HG03521 (cell line): ENCODE data around the gene TIAM2.
"Not testable (repeated sequence)": the region's sequence is repeated elsewhere in the genome, so short reads cannot be mapped to it uniquely, and the experiment has no call there.

ENCODE experiments used
- ATAC-seq: cut with Tn5 transposase; IDR thresholded peaks from one replicate; pipeline ENCODE4 v1.9.1; 2021; ENCODE audit warnings: mild to moderate bottlenecking, moderate library complexity; ENCODE audit not compliant: unreplicated experiment

Gene TIAM2

DNA sequence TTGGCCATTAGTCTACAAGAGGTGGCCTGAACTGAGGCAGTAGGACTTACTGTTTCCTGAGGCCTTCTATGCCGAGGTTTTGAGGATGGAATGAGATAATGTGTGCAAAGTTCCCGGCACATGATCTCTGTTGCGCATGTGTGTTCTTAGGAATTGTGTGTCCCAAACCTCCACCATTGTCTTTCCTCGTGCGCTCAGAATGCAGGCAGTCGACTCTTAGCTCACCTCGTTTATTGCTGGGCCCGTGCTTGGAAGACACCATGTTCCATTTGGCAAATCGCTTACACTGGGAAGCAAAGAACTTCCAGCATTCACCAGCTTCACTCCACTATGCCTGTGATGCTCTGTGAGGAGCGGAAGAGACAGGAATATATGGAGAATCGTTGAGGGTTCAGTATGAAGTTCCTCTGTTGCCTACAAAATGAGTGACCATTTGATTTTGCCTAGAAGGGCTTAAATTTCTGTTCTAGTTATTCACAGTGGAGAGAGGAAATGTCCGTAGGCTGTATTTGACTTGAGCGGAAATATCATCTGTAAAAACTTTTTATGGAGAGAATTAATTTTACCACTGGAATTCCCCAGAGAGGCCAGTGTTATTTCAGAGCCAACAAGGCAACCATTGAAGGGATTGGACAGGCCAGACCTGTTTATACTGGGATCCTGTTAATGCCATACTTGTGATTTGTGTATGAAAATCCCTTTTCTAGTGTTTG lies 193.0 kb downstream of the TIAM2 start:
- ATAC-seq, result no peak

DNA sequence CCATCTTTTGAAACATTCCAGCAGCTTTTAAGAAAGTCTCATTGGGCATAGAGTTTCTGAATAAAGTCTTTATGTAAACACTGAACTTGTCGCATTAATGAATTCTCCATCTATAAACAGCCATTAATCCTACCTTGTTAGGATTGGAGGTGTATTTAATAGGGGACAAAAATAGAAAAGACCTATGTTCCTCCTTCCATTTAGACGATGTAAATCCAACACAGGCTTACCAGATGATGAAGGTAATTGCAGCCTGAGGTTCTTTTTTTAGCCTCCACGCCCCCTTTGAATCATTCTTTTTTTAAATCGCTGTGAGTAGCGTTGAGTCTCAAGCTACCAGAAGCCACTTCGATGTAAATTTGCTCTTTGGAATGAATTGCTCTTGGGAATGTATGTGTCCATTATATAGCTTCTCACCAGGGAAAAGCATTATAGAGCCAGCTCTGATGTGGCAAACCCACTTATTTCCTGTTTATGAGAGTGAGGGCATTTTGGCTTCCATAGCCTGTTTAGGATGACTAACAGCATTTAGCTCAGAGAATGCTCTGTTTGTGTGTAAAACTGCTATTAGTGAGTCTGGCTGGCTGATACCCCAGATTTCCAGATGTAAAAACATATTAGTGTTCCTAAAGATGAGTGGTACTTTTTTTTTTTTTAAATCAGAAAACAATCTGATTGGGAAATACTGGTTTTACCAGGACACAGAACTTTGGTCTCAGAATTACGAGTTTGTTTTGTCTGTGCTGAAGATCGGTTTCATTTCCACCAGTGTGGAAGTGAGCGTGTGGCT lies 193.8 kb downstream of the TIAM2 start:
- ATAC-seq, result no peak

DNA sequence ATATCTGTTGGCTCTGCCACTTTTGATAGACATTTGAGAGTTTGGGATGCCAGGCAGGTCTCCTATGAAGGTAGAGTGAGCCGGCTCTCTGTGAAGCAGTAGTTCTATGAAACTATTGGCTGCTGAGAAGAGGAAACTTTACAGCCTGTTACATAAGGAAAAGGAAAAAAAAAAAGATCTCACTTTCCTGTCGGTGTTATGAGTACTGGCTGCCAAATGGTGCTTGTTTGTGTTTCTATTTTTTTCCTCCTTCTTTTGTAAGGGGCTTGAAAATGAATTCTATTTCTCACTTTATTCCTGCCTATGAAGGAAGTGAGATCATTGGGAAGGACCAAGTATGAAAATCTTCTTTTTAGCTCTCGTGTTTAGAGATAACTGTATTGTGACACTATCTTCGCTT lies 195.6 kb downstream of the TIAM2 start:
- no peak for ATAC-seq

DNA sequence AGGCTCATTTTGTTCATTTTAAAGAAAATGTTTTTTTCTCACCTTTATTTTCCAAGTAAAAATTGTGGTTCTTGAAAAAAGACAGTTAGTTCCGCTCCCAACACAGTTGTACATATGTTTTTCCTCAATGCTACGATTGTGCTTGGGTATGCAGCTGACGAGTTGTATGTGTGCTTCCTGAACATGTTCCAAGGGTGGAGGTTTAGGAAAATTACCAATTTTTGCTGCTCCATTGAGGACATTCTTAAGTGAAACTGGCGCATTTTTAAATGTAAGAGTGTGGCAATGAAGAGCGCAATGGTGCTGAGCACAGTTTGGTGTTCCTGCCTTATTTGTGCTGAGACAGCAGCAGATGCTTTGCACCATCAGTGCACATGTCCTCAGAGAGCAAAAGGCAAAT lies 198.4 kb downstream of the TIAM2 start:
- no peak for ATAC-seq

DNA sequence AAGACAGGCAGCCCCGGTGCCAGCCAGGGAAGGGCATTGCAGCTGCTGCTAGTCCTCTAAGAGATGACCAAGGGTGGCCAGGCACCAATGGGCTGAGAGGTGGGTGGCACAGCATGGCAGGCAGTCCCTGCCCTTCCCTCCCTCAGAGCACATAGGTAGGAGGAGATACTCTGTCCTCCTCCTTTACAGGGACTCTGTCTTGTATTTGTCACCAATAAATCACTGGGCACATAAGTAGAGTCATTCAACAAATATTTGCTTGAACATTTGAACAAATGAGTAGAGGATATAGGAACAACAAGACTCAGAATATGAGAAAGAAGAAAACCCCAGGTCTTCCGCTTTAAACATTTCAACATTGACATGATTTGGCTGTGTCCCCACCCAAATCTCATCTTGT lies 199.3 kb downstream of the TIAM2 start:
- ATAC-seq, result no peak

DNA sequence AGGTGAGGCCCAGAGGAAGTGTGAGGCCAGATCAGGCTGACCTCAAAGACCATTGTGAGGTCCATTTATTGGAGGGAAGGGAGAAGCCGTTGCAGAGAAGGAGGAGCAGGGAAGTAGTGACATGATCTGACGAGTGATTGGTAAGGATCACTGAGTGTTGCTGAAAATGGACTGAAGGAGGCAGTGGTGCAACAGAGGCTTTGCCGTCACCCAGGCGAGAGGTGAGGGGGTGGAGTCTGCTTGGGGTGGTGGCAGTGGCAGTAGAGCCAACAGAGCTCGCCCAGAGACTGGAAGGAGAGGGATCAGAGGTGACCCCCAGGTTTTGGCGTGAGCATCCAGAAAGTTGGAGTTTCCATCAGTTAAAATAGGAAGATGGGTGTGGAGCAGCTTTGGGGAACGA lies 200.8 kb downstream of the TIAM2 start:
- no peak for ATAC-seq

DNA sequence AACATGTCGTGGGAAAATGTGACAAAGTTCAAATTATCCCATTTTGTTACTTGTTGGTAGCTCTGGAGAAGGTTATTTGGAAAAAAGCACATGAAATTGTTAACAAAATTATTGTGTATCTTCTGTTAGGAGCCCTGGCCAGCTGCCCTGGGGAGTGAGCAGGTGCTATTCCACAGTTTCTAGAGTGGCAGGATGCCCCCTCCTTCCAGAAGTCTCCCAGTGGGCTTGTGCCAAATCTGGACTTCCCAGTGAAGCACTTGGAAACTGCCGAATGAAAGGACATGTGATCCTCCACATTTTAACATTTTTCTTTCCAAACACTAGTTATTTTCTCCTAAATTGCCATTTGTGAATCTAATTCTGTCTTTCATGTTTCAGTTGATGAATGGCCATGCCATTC lies 201.8 kb downstream of the TIAM2 start:
- ATAC-seq, result no peak

DNA sequence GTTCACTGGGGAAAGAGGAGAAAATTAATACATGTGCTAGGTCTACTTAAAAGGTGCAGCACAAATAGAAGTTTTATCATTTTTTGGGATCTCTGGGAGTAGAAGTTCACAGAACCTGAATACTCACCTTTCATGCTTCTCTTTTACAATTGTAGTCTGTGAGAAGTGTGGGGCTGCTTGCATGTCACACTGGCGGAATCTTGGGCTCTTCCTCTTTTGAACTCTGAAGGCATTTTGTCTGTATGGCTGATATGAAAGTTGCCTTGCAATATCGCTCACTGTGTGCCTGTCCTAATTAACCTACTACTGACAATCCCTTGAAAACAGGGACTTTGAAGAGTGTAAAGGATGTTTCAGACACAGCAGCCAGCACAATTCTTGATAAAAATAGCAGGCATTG lies 202.8 kb downstream of the TIAM2 start:
- no peak for ATAC-seq

DNA sequence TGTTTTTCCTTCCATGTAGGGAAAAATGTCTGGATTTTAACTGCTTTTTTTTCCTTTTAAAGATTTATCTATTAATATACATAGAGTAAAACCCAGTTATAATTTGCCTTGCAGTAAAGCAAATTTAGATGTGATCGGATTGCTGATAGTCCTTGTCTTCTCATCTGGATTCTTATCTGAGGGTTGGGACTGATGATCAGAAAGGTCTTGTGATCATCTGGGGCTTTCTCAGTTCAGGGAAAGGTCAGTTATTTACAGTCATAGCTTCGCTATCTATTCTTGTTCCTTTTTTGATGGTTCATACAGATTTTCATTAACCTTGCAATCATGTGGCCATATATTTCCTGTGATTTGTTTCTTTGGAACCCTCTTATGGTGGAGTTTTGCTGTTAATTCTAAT lies 204.9 kb downstream of the TIAM2 start:
- no peak for ATAC-seq

DNA sequence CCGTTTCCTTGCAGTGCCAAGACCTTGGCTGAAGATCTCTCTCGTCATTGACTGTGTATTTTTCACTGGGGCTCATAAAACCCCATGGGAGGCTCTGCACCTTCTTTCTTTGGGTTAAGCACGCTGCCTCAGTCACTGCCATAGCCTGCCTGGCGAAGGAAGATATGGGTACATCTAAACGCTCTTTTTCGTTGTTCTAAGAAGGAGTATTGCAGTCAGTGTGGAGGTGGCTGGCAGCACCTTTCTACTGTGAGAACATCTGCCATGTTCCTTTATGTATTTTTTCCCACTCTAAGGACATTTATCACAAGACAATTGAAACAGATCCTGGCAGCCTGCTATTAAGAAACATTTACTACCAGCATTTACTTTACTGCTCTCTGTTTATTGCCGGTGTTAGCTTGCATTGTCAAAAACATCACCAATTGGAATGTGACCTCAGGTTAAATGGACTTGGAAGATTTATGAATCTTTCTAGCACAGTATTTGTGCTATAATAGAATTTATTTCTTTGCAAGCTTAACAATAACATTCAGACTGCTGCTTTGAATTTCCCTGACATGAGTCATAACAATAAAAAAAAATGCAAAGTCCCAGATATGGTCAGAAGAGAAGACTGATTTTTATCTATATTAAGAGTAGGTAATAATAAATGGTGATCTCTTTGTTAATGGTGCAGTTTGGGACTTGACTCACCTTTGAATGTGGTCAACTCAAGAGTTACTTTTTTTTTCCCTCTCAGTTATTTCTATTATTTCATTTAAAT lies 206.5 kb downstream of the TIAM2 start:
- no peak for ATAC-seq

DNA sequence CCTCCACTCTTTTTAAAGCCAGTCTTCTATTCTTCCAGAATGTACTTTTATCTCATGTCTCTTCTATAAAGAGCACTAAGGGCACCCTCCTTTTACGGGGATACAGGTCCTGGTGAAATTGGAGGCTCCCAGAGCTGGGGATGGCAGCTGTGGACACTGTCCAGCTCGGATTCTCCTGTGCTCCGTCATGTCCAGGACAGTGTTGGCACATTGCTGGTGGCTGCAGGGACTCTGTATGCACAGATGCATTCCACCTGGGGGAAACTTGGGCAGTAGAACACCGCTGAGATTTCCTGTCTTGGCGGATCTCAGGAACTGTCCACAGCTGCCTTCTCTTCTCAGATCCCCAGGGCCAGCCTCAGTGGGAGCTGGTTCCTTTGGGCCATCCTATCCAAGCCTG lies 212.1 kb downstream of the TIAM2 start:
- ATAC-seq, result no peak

DNA sequence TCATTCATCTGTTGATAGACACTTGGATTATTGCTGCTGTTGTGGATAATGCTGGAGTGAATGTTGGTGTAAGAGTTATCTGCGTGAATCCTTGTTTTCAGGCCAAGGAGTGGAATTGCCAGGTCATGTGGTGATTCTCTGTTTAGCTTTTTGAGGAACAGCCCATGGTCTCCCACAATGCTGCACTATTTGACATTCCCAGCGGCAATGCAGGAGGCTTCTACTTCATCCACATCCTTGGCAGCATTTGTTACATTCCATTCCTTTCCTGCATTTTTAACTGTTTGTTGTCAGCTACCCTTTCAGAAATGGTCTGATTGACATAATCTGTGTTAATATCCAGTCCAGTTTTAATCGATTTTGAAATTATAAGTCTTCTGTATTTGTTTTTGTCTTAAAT lies 217.0 kb downstream of the TIAM2 start:
- no peak for ATAC-seq

DNA sequence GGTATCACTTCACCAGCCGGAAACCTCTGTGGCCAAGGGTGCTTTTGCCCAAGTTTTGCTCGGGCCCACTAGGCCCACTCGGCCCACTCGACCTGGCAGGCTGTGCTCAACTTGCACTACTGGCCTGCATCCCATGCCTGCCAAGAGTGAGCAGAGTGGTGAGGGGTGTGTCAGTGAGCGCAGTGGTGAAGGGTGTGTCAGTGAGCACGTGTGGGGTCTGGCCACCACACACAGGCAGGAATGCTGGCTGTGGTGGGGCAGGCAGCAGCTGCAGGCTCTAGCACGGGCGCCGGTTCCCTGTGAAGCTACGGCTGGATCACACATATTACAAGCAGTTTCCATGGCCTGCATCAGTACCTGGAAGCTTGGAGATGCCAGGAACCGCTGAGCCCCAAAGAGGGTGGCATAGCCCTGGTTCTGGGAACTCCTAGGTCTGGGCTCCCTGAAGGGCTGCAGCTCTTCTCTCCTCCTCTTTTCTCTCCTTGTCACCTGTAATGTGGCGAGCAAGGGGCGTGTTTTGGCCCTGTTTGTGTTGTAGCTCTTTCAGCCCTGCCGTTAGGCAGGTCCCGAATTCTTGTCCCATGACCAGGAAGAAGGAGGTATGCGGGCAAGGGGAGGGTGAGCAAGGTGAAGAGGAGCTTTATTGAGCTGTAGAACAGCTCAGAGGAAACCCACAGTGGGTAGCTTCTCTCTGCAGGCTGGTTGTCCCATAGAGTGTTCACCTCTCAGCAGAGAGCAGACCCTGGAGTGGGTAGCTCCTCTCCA lies 217.7 kb downstream of the TIAM2 start:
- no peak for ATAC-seq

DNA sequence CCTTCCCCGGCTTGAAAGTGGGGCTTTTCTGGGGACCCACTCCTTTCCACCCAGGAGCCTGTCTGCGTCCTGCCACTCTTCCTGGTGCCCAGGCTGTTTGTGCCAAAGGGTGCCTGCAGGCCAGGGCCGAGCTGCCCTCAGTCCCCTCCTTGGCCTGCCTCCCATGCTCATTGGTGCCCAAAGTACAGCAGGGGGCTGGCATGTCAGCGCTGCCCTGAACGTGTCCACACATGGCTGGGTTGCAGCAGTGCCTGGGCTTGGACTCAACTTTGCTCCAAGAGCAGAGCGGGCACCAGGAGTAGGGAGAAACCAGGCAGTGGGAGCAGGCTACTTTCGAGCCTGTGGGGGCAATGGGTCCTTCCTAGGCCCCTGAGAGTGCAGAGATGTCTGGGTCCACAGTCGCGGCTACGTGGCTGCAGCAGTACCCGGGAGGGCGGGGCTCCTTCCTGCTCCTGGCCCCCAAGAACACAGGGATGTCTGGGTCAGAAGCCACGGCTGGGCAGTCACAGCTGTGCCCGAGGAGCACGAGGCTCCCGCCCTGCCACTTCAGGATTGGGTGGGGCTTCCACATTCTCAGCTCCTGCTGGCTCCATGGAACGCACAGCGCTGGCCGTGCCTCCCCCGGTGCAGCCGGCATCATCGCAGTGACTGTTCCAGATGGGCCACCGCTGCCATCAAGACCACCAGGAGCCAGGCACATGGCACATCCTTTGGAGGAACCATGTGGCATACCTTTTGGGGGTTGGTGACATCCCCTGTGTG lies 218.7 kb downstream of the TIAM2 start:
- no peak for ATAC-seq

DNA sequence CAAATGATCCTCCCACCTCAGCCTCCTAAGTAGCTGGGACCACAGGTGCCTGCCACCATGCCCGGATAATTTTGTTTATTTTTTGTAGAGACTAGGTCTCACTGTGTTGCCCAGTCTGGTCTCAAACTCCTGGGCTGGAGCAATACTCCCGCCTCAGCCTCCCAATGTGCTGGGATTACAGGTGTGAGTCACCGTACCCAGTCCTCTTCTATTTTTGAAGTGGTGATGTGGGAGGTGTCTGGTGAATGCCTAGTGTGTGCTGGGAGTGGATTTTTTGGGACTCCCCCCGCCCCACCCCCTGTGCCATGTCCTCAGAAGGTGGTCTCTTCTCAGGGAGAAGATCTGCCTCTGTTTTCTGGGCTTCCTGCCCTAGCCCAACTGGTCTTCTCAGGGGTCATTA lies 220.8 kb downstream of the TIAM2 start:
- no peak for ATAC-seq

DNA sequence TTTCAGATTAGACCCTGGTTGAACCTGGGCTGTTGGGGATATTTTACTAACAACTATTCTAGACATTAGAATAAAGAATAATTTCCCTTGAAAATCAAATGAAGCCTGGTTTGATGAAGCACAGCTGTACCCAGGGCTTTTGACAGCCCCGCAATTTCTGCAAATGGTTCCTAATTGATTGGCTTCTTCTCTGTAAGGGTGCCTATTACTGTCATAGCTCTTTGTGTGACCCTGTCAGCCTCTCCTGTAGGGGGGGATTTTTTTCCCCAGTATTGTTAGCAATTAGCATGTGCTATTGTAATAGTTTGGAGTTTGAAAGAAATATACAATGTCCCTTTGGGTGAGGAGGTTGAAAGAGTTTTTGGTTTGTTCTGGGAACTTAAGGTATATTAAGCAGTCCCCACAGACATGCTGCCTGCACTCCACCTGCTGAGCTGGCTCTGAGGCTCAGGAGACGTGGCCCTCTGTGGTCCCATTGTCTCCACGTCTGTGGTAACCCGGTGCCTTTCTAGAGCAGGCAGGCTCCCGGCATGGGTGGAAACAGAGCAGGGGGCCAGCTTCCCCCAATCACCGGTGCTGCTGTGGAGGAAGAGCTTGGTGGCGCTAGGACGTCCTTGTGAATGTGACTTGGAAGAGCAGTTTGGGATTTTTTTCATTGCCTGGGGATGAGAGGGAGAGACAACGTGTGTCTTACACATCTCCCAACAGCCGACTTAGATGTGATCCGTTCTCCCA lies 221.4 kb downstream of the TIAM2 start:
- no peak for ATAC-seq

DNA sequence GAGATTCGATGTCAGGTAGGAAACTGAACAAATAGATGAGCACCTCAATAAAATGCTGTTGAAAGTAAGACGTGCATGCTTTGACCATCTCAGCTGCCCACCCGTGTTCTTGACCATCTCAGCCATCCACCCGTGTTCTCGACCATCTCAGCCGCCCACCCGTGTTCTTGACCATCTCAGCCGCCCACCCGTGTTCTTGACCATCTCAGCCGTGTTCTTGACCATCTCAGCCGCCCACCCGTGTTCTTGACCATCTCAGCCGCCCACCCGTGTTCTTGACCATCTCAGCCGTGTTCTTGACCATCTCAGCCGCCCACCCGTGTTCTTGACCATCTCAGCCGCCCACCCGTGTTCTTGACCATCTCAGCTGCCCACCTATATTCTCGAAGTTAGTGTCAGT lies 223.6 kb downstream of the TIAM2 start:
- not testable (repeated sequence) for ATAC-seq

DNA sequence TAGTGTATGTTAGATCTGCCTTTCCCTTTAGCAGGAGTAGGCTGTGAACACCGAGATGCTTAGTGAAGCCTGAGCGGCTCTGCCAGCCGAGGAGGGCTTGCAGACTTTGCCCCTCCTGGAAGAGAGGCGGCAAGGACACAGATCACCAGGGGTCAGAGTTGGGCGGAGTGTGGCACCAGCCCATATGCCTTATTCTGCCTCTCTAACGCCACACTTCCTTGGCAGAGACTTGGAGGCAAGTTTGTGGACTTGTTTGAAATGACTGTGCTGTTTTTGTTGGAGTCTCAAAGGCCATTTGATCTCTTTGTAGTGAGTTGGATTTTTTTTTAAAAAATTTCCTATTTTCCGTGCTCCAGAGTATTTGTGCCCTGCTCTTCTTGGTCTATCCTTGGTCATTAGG lies 224.2 kb downstream of the TIAM2 start:
- ATAC-seq, result no peak

DNA sequence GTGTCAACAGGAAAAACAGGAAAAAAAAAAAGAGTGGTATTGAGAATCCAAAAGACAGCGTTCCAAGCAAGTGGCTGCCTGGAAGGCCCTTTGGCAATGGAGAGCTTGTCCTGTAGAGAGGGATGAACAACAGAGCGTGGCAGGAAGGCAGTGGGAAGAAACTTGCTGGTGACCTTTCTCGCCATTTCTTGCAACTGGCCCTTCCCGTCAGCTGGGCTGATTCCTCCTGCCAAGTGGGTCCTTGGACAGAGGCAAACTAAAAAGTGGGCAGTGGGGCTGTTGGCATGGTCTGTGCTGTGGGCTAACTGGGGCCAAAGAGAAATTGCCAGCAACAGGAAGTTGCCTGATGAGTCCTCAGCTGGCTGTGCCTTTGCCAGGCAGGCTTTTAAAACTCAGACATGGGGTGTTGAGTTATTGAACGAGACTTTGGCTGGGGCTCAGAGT lies 224.8 kb downstream of the TIAM2 start:
- no peak for ATAC-seq

DNA sequence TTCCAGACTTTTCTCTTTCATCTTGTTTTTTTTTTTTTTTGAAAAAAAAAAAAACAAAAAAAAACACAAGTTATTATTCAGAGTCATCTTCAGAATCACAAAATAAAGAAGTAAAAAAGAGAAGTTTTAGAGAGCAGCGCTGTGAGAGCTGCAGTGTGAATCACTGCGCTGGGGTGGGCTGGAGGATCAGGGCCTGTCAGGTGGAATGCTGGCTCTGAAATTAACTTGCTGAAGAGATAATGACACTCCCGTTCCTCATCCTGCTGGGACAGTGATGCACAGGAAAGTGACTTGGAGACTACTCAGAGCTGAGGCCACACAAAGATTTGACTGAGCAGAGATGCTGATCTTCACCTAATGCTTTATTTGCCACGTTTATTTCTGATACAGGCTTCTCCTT lies 226.0 kb downstream of the TIAM2 start:
- ATAC-seq, result no peak
